Body of pancreas (tissue), 4 donors: ENCODE results near the gene TAS1R3.
"Not testable (repeated sequence)": the region's sequence is repeated elsewhere in the genome, so short reads cannot be mapped to it uniquely, and the experiment has no call there.

Experiments used
- POLR2A ChIP-seq, 3 donors: fragments of 450-650 bp; IDR thresholded peaks; one replicate each; pipeline ENCODE4 v1.6.1; 2016; ENCODE audit warnings: antibody characterized with exemption in 3 of 3, mild to moderate bottlenecking in 2 of 3
- TF ChIP-seq, protein P1 (sequence below), 7 experiments: fragments of 450-650 bp in 4 of 7; fragments of 200-600 bp in 3 of 7; sonication (generic) in 3 of 7; IDR thresholded peaks; one replicate each; pipeline ENCODE4 v1.5.1; 2016 to 2019; ENCODE audit warnings: antibody characterized with exemption in 7 of 7

DNA sequence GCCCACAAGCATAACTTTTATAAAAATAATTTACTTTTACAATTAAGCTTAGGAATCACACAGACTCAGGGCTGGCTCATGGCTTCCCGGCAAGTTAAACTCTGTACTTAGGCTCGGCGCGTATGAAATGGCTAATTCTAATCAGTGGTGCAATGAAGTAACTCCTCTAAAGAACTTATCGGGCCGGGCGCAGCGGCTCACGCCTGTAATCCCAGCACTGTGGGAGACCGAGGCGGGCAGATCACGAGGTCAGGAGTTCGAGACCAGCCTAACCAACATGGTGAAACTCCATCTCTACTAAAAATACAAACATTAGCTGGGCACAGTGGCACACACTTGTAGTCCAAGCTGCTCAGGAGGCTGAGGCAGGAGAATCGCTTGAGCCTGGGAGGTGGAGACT lies 39.0 kb downstream of the TAS1R3 start:
- TF ChIP-seq, protein P1, sequence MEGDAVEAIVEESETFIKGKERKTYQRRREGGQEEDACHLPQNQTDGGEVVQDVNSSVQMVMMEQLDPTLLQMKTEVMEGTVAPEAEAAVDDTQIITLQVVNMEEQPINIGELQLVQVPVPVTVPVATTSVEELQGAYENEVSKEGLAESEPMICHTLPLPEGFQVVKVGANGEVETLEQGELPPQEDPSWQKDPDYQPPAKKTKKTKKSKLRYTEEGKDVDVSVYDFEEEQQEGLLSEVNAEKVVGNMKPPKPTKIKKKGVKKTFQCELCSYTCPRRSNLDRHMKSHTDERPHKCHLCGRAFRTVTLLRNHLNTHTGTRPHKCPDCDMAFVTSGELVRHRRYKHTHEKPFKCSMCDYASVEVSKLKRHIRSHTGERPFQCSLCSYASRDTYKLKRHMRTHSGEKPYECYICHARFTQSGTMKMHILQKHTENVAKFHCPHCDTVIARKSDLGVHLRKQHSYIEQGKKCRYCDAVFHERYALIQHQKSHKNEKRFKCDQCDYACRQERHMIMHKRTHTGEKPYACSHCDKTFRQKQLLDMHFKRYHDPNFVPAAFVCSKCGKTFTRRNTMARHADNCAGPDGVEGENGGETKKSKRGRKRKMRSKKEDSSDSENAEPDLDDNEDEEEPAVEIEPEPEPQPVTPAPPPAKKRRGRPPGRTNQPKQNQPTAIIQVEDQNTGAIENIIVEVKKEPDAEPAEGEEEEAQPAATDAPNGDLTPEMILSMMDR (IDR thresholded peaks at IDR 0.05): not testable (repeated sequence)
- TF ChIP-seq POLR2A (IDR thresholded peaks at IDR 0.05): not testable (repeated sequence)
